Trophoblast cell (in vitro differentiated cells and primary cell): ENCODE measurements around the gene S100A3.

ENCODE experiments used
- DNase-seq, 2 donors: peaks; one replicate each; pipeline ENCODE4 v3.0.0-alpha.2; 2016
- H2AFZ ChIP-seq: 2 replicates; pipeline ENCODE4 v1.6.1; 2013; ENCODE audit warnings: low read length, moderate library complexity, mild to moderate bottlenecking; ENCODE audit not compliant: insufficient read depth, poor library complexity
- H2AK5ac ChIP-seq: 2 replicates; pipeline ENCODE4 v1.6.1; 2013; ENCODE audit warnings: mild to moderate bottlenecking, low read length
- H2BK120ac ChIP-seq: 2 replicates; pipeline ENCODE4 v1.6.1; 2013; ENCODE audit warnings: low read length, mild to moderate bottlenecking, moderate library complexity; ENCODE audit not compliant: insufficient read depth, poor library complexity
- H2BK12ac ChIP-seq: 2 replicates; pipeline ENCODE4 v1.6.1; 2013; ENCODE audit warnings: mild to moderate bottlenecking, low read length, moderate library complexity
- H2BK5ac ChIP-seq: 2 replicates; pipeline ENCODE4 v1.6.1; 2013; ENCODE audit warnings: low read length, low read depth, moderate library complexity, mild to moderate bottlenecking; ENCODE audit not compliant: poor library complexity
- H3K14ac ChIP-seq: 2 replicates; pipeline ENCODE4 v1.6.1; 2013; ENCODE audit warnings: mild to moderate bottlenecking, low read length
- H3K18ac ChIP-seq: 2 replicates; pipeline ENCODE4 v1.6.1; 2013; ENCODE audit warnings: mild to moderate bottlenecking, low read length
- H3K23ac ChIP-seq: 2 replicates; pipeline ENCODE4 v1.6.1; 2013; ENCODE audit warnings: low read length
- H3K27ac ChIP-seq: 2 replicates; pipeline ENCODE4 v1.5.1; 2013; ENCODE audit warnings: low read depth, mild to moderate bottlenecking, inconsistent platforms, low read length, moderate library complexity
- H3K27me3 ChIP-seq: 2 replicates; pipeline ENCODE4 v1.6.1; 2013; ENCODE audit warnings: inconsistent platforms, mild to moderate bottlenecking, low read length, moderate library complexity; ENCODE audit not compliant: insufficient read depth
- H3K36me3 ChIP-seq, 2 experiments: 1 replicate in 1 of 2; 2 replicates in 1 of 2; pipeline ENCODE4 v1.6.1; 2013; ENCODE audit warnings: low read length in 2 of 2, mild to moderate bottlenecking in 2 of 2, moderate library complexity in 1 of 2; ENCODE audit not compliant: insufficient read depth in 2 of 2, control insufficient read depth in 1 of 2
- H3K4ac ChIP-seq: 2 replicates; pipeline ENCODE4 v1.6.1; 2013; ENCODE audit warnings: low read depth, mild to moderate bottlenecking, low read length, moderate library complexity
- H3K4me1 ChIP-seq, 2 experiments: 1 replicate in 1 of 2; 2 replicates in 1 of 2; pipeline ENCODE4 v1.6.1; 2013; ENCODE audit warnings: low read length in 2 of 2, mild to moderate bottlenecking in 2 of 2, moderate library complexity in 1 of 2; ENCODE audit not compliant: insufficient read depth in 2 of 2, control insufficient read depth in 1 of 2
- H3K4me2 ChIP-seq: 2 replicates; pipeline ENCODE4 v1.6.1; 2013; ENCODE audit warnings: inconsistent platforms, mild to moderate bottlenecking, low read length, moderate library complexity
- H3K4me3 ChIP-seq: 2 replicates; pipeline ENCODE4 v1.5.1; 2013; ENCODE audit warnings: mild to moderate bottlenecking, low read depth, low read length, inconsistent platforms
- H3K79me1 ChIP-seq: one replicate; pipeline ENCODE4 v1.6.1; 2013; ENCODE audit warnings: low read length
- H3K79me2 ChIP-seq: 2 replicates; pipeline ENCODE4 v1.6.1; 2013; ENCODE audit warnings: low read length, mild to moderate bottlenecking; ENCODE audit not compliant: control insufficient read depth, insufficient read depth, poor library complexity
- H3K9ac ChIP-seq: 2 replicates; pipeline ENCODE4 v1.6.1; 2013; ENCODE audit warnings: mild to moderate bottlenecking, low read length
- H3K9me3 ChIP-seq: 2 replicates; pipeline ENCODE4 v1.6.1; 2013; ENCODE audit warnings: low read depth, mild to moderate bottlenecking, control low read depth, inconsistent platforms, low read length; ENCODE audit not compliant: insufficient read depth
- H4K12ac ChIP-seq: 2 replicates; pipeline ENCODE4 v1.6.1; 2013; ENCODE audit warnings: low read depth, mild to moderate bottlenecking, low read length, moderate library complexity
- H4K8ac ChIP-seq: 2 replicates; pipeline ENCODE4 v1.6.1; 2013; ENCODE audit warnings: low read depth, mild to moderate bottlenecking, low read length, moderate library complexity
- H4K91ac ChIP-seq: one replicate; pipeline ENCODE4 v1.6.1; 2013; ENCODE audit warnings: low read depth, mild to moderate bottlenecking, low read length, moderate library complexity
- WGBS: extraction: QIAGEN DNeasy Blood & Tissue Kit; methylation state at CpG from one replicate; pipeline ENCODE4 v1.1.7; 2013; ENCODE audit warnings: missing lambda C conversion rate; ENCODE audit not compliant: insufficient read length, insufficient coverage; ENCODE audit errors: extremely low coverage; 5-methylcytosine and 5-hydroxymethylcytosine counted together

The S100A3 gene

GRCh38 chr1:153560771-153561465 lies 11.9 kb upstream of the S100A3 start:
- Histone ChIP-seq H4K12ac (no peak overlapping the region), H2BK5ac (no peak overlapping the region), H3K27me3 (no peaks in the 10 kb centered on the region), H3K4ac (no peak overlapping the region), H3K4me1 (peaks cover 22 to 29% of the 10 kb centered on the region in 2 experiments), H3K4me2 (no peak overlapping the region), H3K79me1 (peaks cover 23% of the 10 kb centered on the region), H3K18ac (no peak overlapping the region), H3K27ac (no peak overlapping the region), H3K79me2 (peaks cover 6% of the 10 kb centered on the region), H2BK12ac (peak overlapping the region; percentile 47), H3K23ac (no peak overlapping the region), H4K8ac (no peak overlapping the region), H3K9ac (no peak overlapping the region), H2AFZ (no peak overlapping the region), H4K91ac (no peak overlapping the region), H3K36me3 (no peaks in the 10 kb centered on the region), H3K14ac (no peak overlapping the region), H3K9me3 (no peaks in the 10 kb centered on the region), H2AK5ac (no peak overlapping the region), H3K4me3 (no peak overlapping the region), H2BK120ac (no peak overlapping the region)
- WGBS, result no CpG with 5 or more reads among the region's 10 CpGs
- no peak for DNase-seq

- H4K91ac ChIP-seq, result no peak overlapping the region
- peaks cover 15 to 22% of the 10 kb centered on the region in 2 experiments for H3K4me1 ChIP-seq
- H3K79me1 ChIP-seq, result peaks cover 17% of the 10 kb centered on the region
- H2BK5ac ChIP-seq, result no peak overlapping the region
- no peak for DNase-seq
- H3K14ac ChIP-seq, result no peak overlapping the region
- H2AFZ ChIP-seq, result no peak overlapping the region
- H3K4ac ChIP-seq, result no peak overlapping the region
- no peak overlapping the region for H3K9ac ChIP-seq
- H3K36me3 ChIP-seq, result no peaks in the 10 kb centered on the region
- H3K4me2 ChIP-seq, result no peak overlapping the region
- peaks cover under 1% of the 10 kb centered on the region for H3K79me2 ChIP-seq
- H2AK5ac ChIP-seq, result no peak overlapping the region
- H3K4me3 ChIP-seq, result no peak overlapping the region
- H4K12ac ChIP-seq, result no peak overlapping the region
- H3K27me3 ChIP-seq, result no peaks in the 10 kb centered on the region
- no CpG with 5 or more reads among the region's 2 CpGs for WGBS
- H3K9me3 ChIP-seq, result no peaks in the 10 kb centered on the region
- H3K18ac ChIP-seq, result no peak overlapping the region
- H3K27ac ChIP-seq, result no peak overlapping the region
- no peak overlapping the region for H2BK12ac ChIP-seq
- H4K8ac ChIP-seq, result no peak overlapping the region
- H3K23ac ChIP-seq, result no peak overlapping the region
- H2BK120ac ChIP-seq, result no peak overlapping the region
Measured at GRCh38 chr1:153560241-153560640, 11.2 kb upstream of the S100A3 start.

GRCh38 chr1:153557877-153558276 lies 8.8 kb upstream of the S100A3 start:
- H2BK5ac ChIP-seq, result no peak overlapping the region
- H4K91ac ChIP-seq, result peak overlapping the region; percentile 57
- no peak overlapping the region for H2BK120ac ChIP-seq
- H3K4me3 ChIP-seq, result no peak overlapping the region
- DNase-seq, result no peak
- peaks cover 12% of the 10 kb centered on the region for H3K79me1 ChIP-seq
- H3K27ac ChIP-seq, result no peak overlapping the region
- H3K27me3 ChIP-seq, result no peaks in the 10 kb centered on the region
- H3K9me3 ChIP-seq, result no peaks in the 10 kb centered on the region
- H3K18ac ChIP-seq, result no peak overlapping the region
- no peak overlapping the region for H2AK5ac ChIP-seq
- no peak overlapping the region for H4K12ac ChIP-seq
- no CpG with 5 or more reads among the region's 3 CpGs for WGBS
- H3K79me2 ChIP-seq, result no peaks in the 10 kb centered on the region
- H3K23ac ChIP-seq, result no peak overlapping the region
- peak overlapping the region; percentile 55 for H2BK12ac ChIP-seq
- H3K9ac ChIP-seq, result no peak overlapping the region
- no peak overlapping the region for H3K14ac ChIP-seq
- H3K36me3 ChIP-seq, result no peaks in the 10 kb centered on the region
- H3K4me1 ChIP-seq, result peaks cover 17 to 22% of the 10 kb centered on the region in 2 experiments
- H3K4ac ChIP-seq, result no peak overlapping the region
- no peak overlapping the region for H3K4me2 ChIP-seq
- no peak overlapping the region for H2AFZ ChIP-seq
- no peak overlapping the region for H4K8ac ChIP-seq

- H3K14ac ChIP-seq, result no peak overlapping the region
- no peaks in the 10 kb centered on the region for H3K79me2 ChIP-seq
- whole genome bisulfite sequencing, result no CpG with 5 or more reads among the region's 1 CpG
Measured at GRCh38 chr1:153556348-153556747, 7.3 kb upstream of the S100A3 start.

More at GRCh38 chr1:153556348-153556747, 7.3 kb upstream of the S100A3 start:
- Histone ChIP-seq H3K18ac (no peak overlapping the region), H3K4me1 (peaks cover 16 to 19% of the 10 kb centered on the region in 2 experiments), H3K27me3 (no peaks in the 10 kb centered on the region), H3K4ac (no peak overlapping the region), H2AFZ (no peak overlapping the region), H4K8ac (no peak overlapping the region), H3K79me1 (peaks cover 12% of the 10 kb centered on the region), H2BK12ac (no peak overlapping the region), H3K27ac (no peak overlapping the region), H3K23ac (no peak overlapping the region), H3K36me3 (no peaks in the 10 kb centered on the region), H3K9me3 (no peaks in the 10 kb centered on the region), H3K4me2 (no peak overlapping the region), H4K12ac (no peak overlapping the region), H4K91ac (no peak overlapping the region), H2AK5ac (no peak overlapping the region), H2BK120ac (no peak overlapping the region), H3K4me3 (no peak overlapping the region), H2BK5ac (no peak overlapping the region), H3K9ac (no peak overlapping the region)
- no peak for DNase-seq
